H1 (cell line): Measurements from ENCODE around the gene PTPN22. TPM values are rescaled to one million over a fixed set of nuclear protein-coding genes. Genes with fewer than 3 reads are reported as not detected.

Experiments
- CTCF ChIA-PET: fragments of 300-600 bp; sonication (Branson Sonifier 250); formaldehyde crosslinking; loops from one replicate; lab custom pipeline; 2021; ENCODE audit not compliant: partially characterized antibody; lab: Charles Lee
- POLR2A ChIA-PET: fragments of 300-600 bp; sonication (Branson Sonifier 250); formaldehyde crosslinking; loops from one replicate; lab custom pipeline; 2021; ENCODE audit warnings: inconsistent platforms; ENCODE audit not compliant: partially characterized antibody; lab: Charles Lee
- DNase-seq, 2 experiments: peaks; one replicate each; pipeline versions ENCODE4 v3.0.0 to v3.0.0-alpha.2; 2010 to 2022; ENCODE audit warnings: low spot score in 2 of 2, low read depth in 1 of 2, mixed read lengths in 1 of 2
- FAIRE-seq: peaks from 2 replicates; lab custom pipeline; 2011; peaks lifted over from hg19 to GRCh38; lab: Jason Lieb, UNC
- H2AFZ ChIP-seq: 2 replicates; pipeline ENCODE4 v1.8.1; 2012; ENCODE audit warnings: low read length, inconsistent platforms
- H2AK5ac ChIP-seq: 2 replicates; pipeline ENCODE4 v1.6.1; 2013; ENCODE audit warnings: low read depth, low read length
- H2BK120ac ChIP-seq: replicated peaks from 2 replicates; pipeline ENCODE3; 2013; ENCODE audit warnings: low read depth, low read length, inconsistent platforms
- H2BK12ac ChIP-seq: 2 replicates; pipeline ENCODE4 v1.6.1; 2013; ENCODE audit warnings: low read depth, low read length
- H2BK15ac ChIP-seq: 2 replicates; pipeline ENCODE4 v1.6.1; 2013; ENCODE audit warnings: low read length
- H2BK20ac ChIP-seq: 2 replicates; pipeline ENCODE4 v1.6.1; 2013; ENCODE audit warnings: low read length
- H2BK5ac ChIP-seq: 2 replicates; pipeline ENCODE4 v1.6.1; 2013; ENCODE audit warnings: low read depth, low read length
- H3K14ac ChIP-seq: 2 replicates; pipeline ENCODE4 v1.6.1; 2013; ENCODE audit warnings: inconsistent platforms; ENCODE audit not compliant: insufficient read length
- H3K18ac ChIP-seq: 2 replicates; pipeline ENCODE4 v1.6.1; 2013; ENCODE audit warnings: low read length; ENCODE audit errors: extremely low read depth
- H3K23ac ChIP-seq: 2 replicates; pipeline ENCODE4 v1.6.1; 2013; ENCODE audit warnings: inconsistent platforms; ENCODE audit not compliant: insufficient read length
- H3K23me2 ChIP-seq: 2 replicates; pipeline ENCODE4 v1.6.1; 2013; ENCODE audit warnings: low read depth, low read length
- H3K27ac ChIP-seq: 2 replicates; pipeline ENCODE4 v1.6.1; 2011; ENCODE audit warnings: low read depth, low read length, inconsistent platforms
- H3K27me3 ChIP-seq, 4 experiments: replicated peaks in 1 of 4; 1 replicate in 1 of 4; 2 replicates in 3 of 4; pipeline versions ENCODE4 v1.6.1 to v1.8.1; 2011 to 2013; ENCODE audit warnings: low read length in 3 of 4, mild to moderate bottlenecking in 3 of 4, inconsistent platforms in 2 of 4, mixed read lengths in 2 of 4, moderate library complexity in 1 of 4; ENCODE audit not compliant: control insufficient read depth in 3 of 4, insufficient read depth in 3 of 4; ENCODE audit errors: extremely low read depth in 1 of 4
- H3K36me3 ChIP-seq, 4 experiments: 2 replicates each; pipeline versions ENCODE4 v1.6.1 to v1.8.1; 2011 to 2013; ENCODE audit warnings: mild to moderate bottlenecking in 4 of 4, low read length in 3 of 4, moderate library complexity in 2 of 4, control low read depth in 1 of 4, inconsistent platforms in 1 of 4; ENCODE audit not compliant: insufficient read depth in 4 of 4, control insufficient read depth in 2 of 4
- H3K4ac ChIP-seq: replicated peaks from 2 replicates; pipeline ENCODE3; 2013; ENCODE audit warnings: low read length, low read depth, mixed read lengths, inconsistent platforms; ENCODE audit not compliant: insufficient read length
- H3K4me1 ChIP-seq, 4 experiments: replicated peaks in 1 of 4; 1 replicate in 1 of 4; 2 replicates in 3 of 4; pipeline versions ENCODE4 v1.6.1 to v1.8.1; 2011 to 2013; ENCODE audit warnings: low read length in 3 of 4, inconsistent platforms in 2 of 4, mixed read lengths in 1 of 4; ENCODE audit not compliant: insufficient read depth in 4 of 4, control insufficient read depth in 3 of 4
- H3K4me2 ChIP-seq, 2 experiments: 2 replicates each; pipeline versions ENCODE4 v1.6.1 to v1.8.1; 2011 to 2013; ENCODE audit warnings: low read depth in 2 of 2, low read length in 2 of 2, control low read depth in 1 of 2, inconsistent platforms in 1 of 2, mild to moderate bottlenecking in 1 of 2; ENCODE audit not compliant: insufficient read depth in 1 of 2
- H3K4me3 ChIP-seq, 4 experiments: fragments of 200-600, 300-600 bp in 1 of 4; sonication (generic), shearing (Covaris generic), sonication (Bioruptor Twin) in 1 of 4; 2 replicates each; pipeline versions ENCODE4 v1.5.1 to v1.8.1; 2011 to 2016; ENCODE audit warnings: low read length in 4 of 4, low read depth in 3 of 4, control low read depth in 2 of 4, inconsistent platforms in 2 of 4, mild to moderate bottlenecking in 2 of 4, mixed read lengths in 1 of 4, moderate library complexity in 1 of 4; ENCODE audit not compliant: insufficient read depth in 2 of 4; ENCODE audit errors: extremely low read depth in 1 of 4
- H3K56ac ChIP-seq: replicated peaks from 2 replicates; pipeline ENCODE3; 2013; ENCODE audit warnings: low read depth, mild to moderate bottlenecking, mixed read lengths, low read length, inconsistent platforms; ENCODE audit not compliant: insufficient read length
- H3K79me1 ChIP-seq: 2 replicates; pipeline ENCODE4 v1.6.1; 2013; ENCODE audit warnings: low read depth, low read length, control low read depth
- H3K79me2 ChIP-seq, 2 experiments: 2 replicates each; pipeline versions ENCODE4 v1.6.1 to v1.8.1; 2012 to 2013; ENCODE audit warnings: low read length in 2 of 2, mild to moderate bottlenecking in 2 of 2, inconsistent platforms in 1 of 2; ENCODE audit not compliant: insufficient read depth in 2 of 2, control insufficient read depth in 1 of 2
- H3K9ac ChIP-seq, 4 experiments: replicated peaks in 1 of 4; 1 replicate in 1 of 4; 2 replicates in 3 of 4; pipeline versions ENCODE4 v1.6.1 to v1.8.1; 2011 to 2013; ENCODE audit warnings: low read depth in 3 of 4, low read length in 3 of 4, control low read depth in 2 of 4, mild to moderate bottlenecking in 2 of 4, moderate library complexity in 2 of 4, inconsistent platforms in 1 of 4; ENCODE audit errors: extremely low read depth in 1 of 4
- H3K9me3 ChIP-seq, 2 experiments: 2 replicates each; pipeline versions ENCODE4 v1.6.1 to v1.8.1; 2012 to 2013; ENCODE audit warnings: mild to moderate bottlenecking in 2 of 2, moderate library complexity in 2 of 2, control low read depth in 1 of 2, inconsistent platforms in 1 of 2, low read depth in 1 of 2, low read length in 1 of 2, mixed read lengths in 1 of 2; ENCODE audit not compliant: insufficient read depth in 2 of 2
- H4K20me1 ChIP-seq, 2 experiments: replicated peaks in 1 of 2; 2 replicates each; pipeline versions ENCODE3 to v1.8.1; 2011 to 2013; ENCODE audit warnings: inconsistent platforms in 2 of 2, low read length in 2 of 2, mild to moderate bottlenecking in 1 of 2; ENCODE audit not compliant: insufficient read depth in 2 of 2, control insufficient read depth in 1 of 2
- H4K5ac ChIP-seq: 2 replicates; pipeline ENCODE4 v1.6.1; 2013; ENCODE audit warnings: low read length, low read depth, mixed read lengths, inconsistent platforms; ENCODE audit not compliant: insufficient read length
- H4K8ac ChIP-seq: 2 replicates; pipeline ENCODE4 v1.8.0; 2013; ENCODE audit warnings: mild to moderate bottlenecking, moderate library complexity, low read length, inconsistent platforms; ENCODE audit not compliant: insufficient read depth; ENCODE audit errors: extremely low read depth
- H4K91ac ChIP-seq: replicated peaks from 2 replicates; pipeline ENCODE3; 2013; ENCODE audit warnings: low read length, mixed read lengths, inconsistent platforms; ENCODE audit not compliant: insufficient read length
- CTBP2 ChIP-seq: IDR thresholded peaks from 2 replicates; pipeline ENCODE4 v1.7.0; 2011; ENCODE audit warnings: borderline replicate concordance, mild to moderate bottlenecking, moderate library complexity, mixed read lengths, low read length; ENCODE audit not compliant: insufficient read depth, insufficient read length
- EGR1 ChIP-seq: IDR thresholded peaks from 2 replicates; pipeline ENCODE4 v1.6.1; 2011; ENCODE audit warnings: low read depth, low read length, borderline replicate concordance
- EP300 ChIP-seq, 2 experiments: IDR thresholded peaks; 1 replicate in 1 of 2; 2 replicates in 1 of 2; pipeline ENCODE4 v1.6.1; 2011 to 2012; ENCODE audit warnings: low read depth in 2 of 2, low read length in 2 of 2, mild to moderate bottlenecking in 2 of 2, borderline replicate concordance in 1 of 2, inconsistent platforms in 1 of 2, moderate library complexity in 1 of 2
- GABPA ChIP-seq: IDR thresholded peaks from 2 replicates; pipeline ENCODE4 v1.6.1; 2011; ENCODE audit warnings: mild to moderate bottlenecking, low read length, moderate library complexity, borderline replicate concordance; ENCODE audit not compliant: insufficient read depth
- GTF2F1 ChIP-seq: IDR thresholded peaks from 2 replicates; pipeline ENCODE4 v1.6.1; 2012; ENCODE audit warnings: low read depth, low read length, improper control_type of control experiment, borderline replicate concordance
- KDM5A ChIP-seq: fragments of 200-600 bp; IDR thresholded peaks from 2 replicates; pipeline ENCODE4 v1.7.1; 2012; ENCODE audit warnings: mild to moderate bottlenecking, low read length, inconsistent platforms, mixed read lengths
- MAFK ChIP-seq: IDR thresholded peaks from 2 replicates; pipeline ENCODE4 v1.6.1; 2012; ENCODE audit warnings: low read depth, mild to moderate bottlenecking, improper control_type of control experiment, low read length
- POLR2AphosphoS5 ChIP-seq: IDR thresholded peaks from 2 replicates; pipeline ENCODE4 v1.6.1; 2011; ENCODE audit warnings: low read depth, low read length
- RAD21 ChIP-seq, 2 experiments: IDR thresholded peaks in 1 of 2; conservative IDR thresholded peaks in 1 of 2; 2 replicates each; pipeline ENCODE4 v1.6.1; 2011; ENCODE audit warnings: low read depth in 2 of 2, low read length in 2 of 2, improper control_type of control experiment in 1 of 2, inconsistent platforms in 1 of 2, mild to moderate bottlenecking in 1 of 2, moderate library complexity in 1 of 2
- SIX5 ChIP-seq: IDR thresholded peaks from 2 replicates; pipeline ENCODE4 v1.6.1; 2011; ENCODE audit warnings: mild to moderate bottlenecking, low read depth, low read length
- SP4 ChIP-seq: IDR thresholded peaks from 2 replicates; pipeline ENCODE4 v1.6.1; 2012; ENCODE audit warnings: low read length, inconsistent platforms
- SRF ChIP-seq: IDR thresholded peaks from 2 replicates; pipeline ENCODE4 v1.6.1; 2011; ENCODE audit warnings: mild to moderate bottlenecking, low read depth, low read length, moderate library complexity
- YY1 ChIP-seq: IDR thresholded peaks from 2 replicates; pipeline ENCODE4 v1.6.1; 2011; ENCODE audit warnings: low read depth, mild to moderate bottlenecking, low read length
- WGBS, 2 experiments: shearing (Covaris generic) in 1 of 2; methylation state at CpG; one replicate each; pipeline versions ENCODE4 v1.1.6 to v1.1.7; 2013 to 2015; ENCODE audit warnings: low lambda C conversion rate in 2 of 2, mixed read lengths in 2 of 2, inconsistent platforms in 1 of 2, low coverage in 1 of 2, missing lambda C conversion rate in 1 of 2; ENCODE audit not compliant: insufficient replicate concordance in 2 of 2, insufficient coverage in 1 of 2, insufficient read length in 1 of 2; ENCODE audit errors: extremely low coverage in 1 of 2, missing lambda C conversion rate in 1 of 2; 5-methylcytosine and 5-hydroxymethylcytosine counted together
- polyA plus RNA-seq, 7 experiments: library from polyadenylated mRNA; depleted of rRNA in 3 of 7; stranded (reverse) in 5 of 7; unstranded in 2 of 7; fragments of >200 nt in 5 of 7; fragments of 200-250 nt in 2 of 7; gene quantifications; 1 replicate in 5 of 7; 2 replicates in 1 of 7; 4 replicates in 1 of 7; pipeline versions ENCODE4 v1.2.1 to v1.2.3, GENCODE V29; 2011 to 2013; ENCODE audit warnings: missing spikeins in 2 of 7, mixed read lengths in 2 of 7
- total RNA-seq: library from RNA; stranded (reverse); fragmentation: NEBNext Ultra II Directional; extraction: Animal tissue kit (Norgen Biotek cat#: 25700); gene quantifications from 2 replicates; pipeline ENCODE4 v1.2.1, GENCODE V29; 2021

Gene PTPN22
- total and polyA plus RNA-seq, 2 of the 8 experiments (the other 6 are each of a cell fraction or from before 2014, with no cell fraction given), result not detected

DNA sequence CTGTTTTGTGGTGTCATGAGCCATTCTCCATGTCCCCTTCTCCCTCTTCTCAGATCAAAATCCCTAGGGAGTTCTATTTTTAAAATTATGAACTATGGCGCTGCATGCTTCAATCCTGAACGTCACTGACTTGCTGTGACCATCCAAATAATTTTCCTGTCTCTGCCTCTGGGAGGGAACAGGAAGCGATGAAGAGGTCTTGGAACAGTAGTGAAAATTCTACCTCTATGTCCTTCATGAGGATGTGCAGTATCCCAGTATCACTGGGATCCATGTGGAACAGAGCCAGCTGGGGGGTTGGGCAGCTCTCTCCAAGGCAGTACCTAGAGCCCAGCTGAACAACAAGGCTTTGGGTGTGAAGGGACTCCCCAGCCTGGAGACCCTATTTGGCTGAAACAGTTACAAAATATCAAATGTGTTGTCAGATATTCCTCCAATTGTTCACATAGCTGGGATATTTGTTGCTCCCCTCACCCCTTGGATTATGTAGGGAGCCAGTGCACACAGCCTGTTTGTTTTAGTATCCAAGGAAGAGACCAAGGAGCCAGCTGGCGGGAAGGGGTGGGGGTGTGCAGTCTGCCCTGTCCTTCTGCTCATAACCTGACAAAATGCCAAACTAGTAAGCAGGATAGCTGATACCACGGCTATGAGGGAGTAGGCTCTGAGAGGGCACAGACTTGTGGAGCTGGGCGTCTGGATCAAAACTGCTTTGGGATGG is 41.2 kb upstream of the PTPN22 start:
- H2BK20ac ChIP-seq, result no peak overlapping the region
- H2AK5ac ChIP-seq, result no peak overlapping the region
- 74% methylated on average over 6 of the region's 6 CpGs; no CpG with 5 or more reads in 1 of the 2 experiments for WGBS, 2 experiments
- H3K27ac ChIP-seq, result no peak overlapping the region
- no peaks in the 10 kb centered on the region for H3K79me1 ChIP-seq
- ChIA-PET POLR2A (interaction anchor here (1.1 kb wide), 1 partner anchor 14 kb away, joined by 3 read pairs; no protein-coding TSS in a partner anchor), CTCF (interaction anchor here (0.6 to 0.8 kb wide), 2 partner anchors 77 to 388 kb away, joined by 3 read pairs; no protein-coding TSS in a partner anchor)
- FAIRE-seq, result no peak
- no peaks in the 10 kb centered on the region for H3K9me3 ChIP-seq
- H4K8ac ChIP-seq, result no peak overlapping the region
- no peak for DNase-seq
- no peak overlapping the region for H3K4ac ChIP-seq
- H3K4me3 ChIP-seq, result no peak overlapping the region
- no peak overlapping the region for H2BK120ac ChIP-seq
- H2BK5ac ChIP-seq, result no peak overlapping the region
- peaks cover 2 to 24% (median 14%) of the 10 kb centered on the region in 4 experiments; a peak in 5 of 8 replicates for H3K36me3 ChIP-seq
- no peak overlapping the region for H3K4me2 ChIP-seq
- H2BK15ac ChIP-seq, result no peak overlapping the region
- no peaks in the 10 kb centered on the region for H3K23me2 ChIP-seq
- H3K56ac ChIP-seq, result no peak overlapping the region
- H2BK12ac ChIP-seq, result no peak overlapping the region
- H4K5ac ChIP-seq, result no peak overlapping the region
- H3K79me2 ChIP-seq, result no peaks in the 10 kb centered on the region
- H3K23ac ChIP-seq, result no peak overlapping the region
- H3K14ac ChIP-seq, result no peak overlapping the region
- no peak overlapping the region; a peak in 1 of 7 replicates for H3K9ac ChIP-seq
- H3K4me1 ChIP-seq, result no peaks in the 10 kb centered on the region
- H4K20me1 ChIP-seq, result no peaks in the 10 kb centered on the region
- H3K18ac ChIP-seq, result no peak overlapping the region
- H3K27me3 ChIP-seq, result no peaks in the 10 kb centered on the region
- no peak overlapping the region for H4K91ac ChIP-seq
- no peak overlapping the region for H2AFZ ChIP-seq
- TF ChIP-seq SRF, result no peak
- TF ChIP-seq YY1, result no peak
- TF ChIP-seq GTF2F1, result no peak
- TF ChIP-seq KDM5A, result no peak
- no peak for TF ChIP-seq SP4
- no peak for TF ChIP-seq GABPA
- TF ChIP-seq EP300 (IDR thresholded peaks at IDR 0.05; ENCODE audit: borderline replicate concordance in 1 of 2, low read depth in 2 of 2, low read length in 2 of 2), result no peak
- no peak for TF ChIP-seq POLR2AphosphoS5
- no peak for TF ChIP-seq EGR1
- no peak for TF ChIP-seq SIX5
- TF ChIP-seq RAD21 (IDR thresholded peaks at IDR 0.05 in 1 of 2, conservative IDR thresholded peaks at IDR 0.05 in 1 of 2; ENCODE audit: low read depth in 2 of 2, low read length in 2 of 2), result no peak
- no peak for TF ChIP-seq MAFK
- no peak for TF ChIP-seq CTBP2
